Pons (tissue), 1 donor: Measurements from ENCODE around the gene WDR48.

Experiments
- DNase-seq: peaks from one replicate; pipeline ENCODE4 v3.0.0-alpha.2; 2016; ENCODE audit warnings: low spot score

The WDR48 gene

DNA sequence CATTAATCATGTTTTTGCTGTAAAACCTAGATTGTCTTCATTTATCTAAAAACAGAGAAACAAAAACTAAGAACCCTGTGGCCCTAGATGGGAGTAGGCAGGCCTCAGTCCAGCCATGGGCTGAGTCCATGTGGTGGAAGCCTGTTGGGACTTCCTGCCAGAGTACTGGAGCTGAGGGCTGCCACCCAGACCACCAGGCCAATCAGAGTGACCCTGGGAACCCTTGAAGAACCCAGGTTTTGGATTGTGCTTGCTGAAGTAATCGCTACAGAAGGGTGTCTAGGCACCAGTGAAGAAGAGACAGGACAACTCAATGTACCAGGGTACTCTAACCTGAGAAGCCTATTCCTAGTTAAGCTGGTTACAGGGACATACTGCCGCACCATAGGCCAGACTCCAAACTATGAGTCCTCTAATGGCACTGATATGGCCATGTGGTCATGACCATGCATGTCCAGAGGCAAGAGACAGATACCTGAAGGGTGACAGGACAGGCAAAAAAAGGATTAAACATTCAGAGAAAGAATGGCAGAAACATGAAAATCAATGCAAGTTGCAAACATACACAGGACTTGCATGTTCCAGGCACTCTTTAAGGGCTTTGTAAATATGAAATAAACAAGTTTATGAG is 88.6 kb downstream of the WDR48 start:
- DNase-seq: no peak

GRCh38 chr3:39141171-39141995 is 89.6 kb downstream of the WDR48 start:
- no peak for DNase-seq

- no peak for DNase-seq
These were observed 90.3 kb downstream of the WDR48 start for GRCh38 chr3:39142067-39142466.

GRCh38 chr3:39143051-39143885 is 91.5 kb downstream of the WDR48 start:
- DNase-seq: no peak

DNA sequence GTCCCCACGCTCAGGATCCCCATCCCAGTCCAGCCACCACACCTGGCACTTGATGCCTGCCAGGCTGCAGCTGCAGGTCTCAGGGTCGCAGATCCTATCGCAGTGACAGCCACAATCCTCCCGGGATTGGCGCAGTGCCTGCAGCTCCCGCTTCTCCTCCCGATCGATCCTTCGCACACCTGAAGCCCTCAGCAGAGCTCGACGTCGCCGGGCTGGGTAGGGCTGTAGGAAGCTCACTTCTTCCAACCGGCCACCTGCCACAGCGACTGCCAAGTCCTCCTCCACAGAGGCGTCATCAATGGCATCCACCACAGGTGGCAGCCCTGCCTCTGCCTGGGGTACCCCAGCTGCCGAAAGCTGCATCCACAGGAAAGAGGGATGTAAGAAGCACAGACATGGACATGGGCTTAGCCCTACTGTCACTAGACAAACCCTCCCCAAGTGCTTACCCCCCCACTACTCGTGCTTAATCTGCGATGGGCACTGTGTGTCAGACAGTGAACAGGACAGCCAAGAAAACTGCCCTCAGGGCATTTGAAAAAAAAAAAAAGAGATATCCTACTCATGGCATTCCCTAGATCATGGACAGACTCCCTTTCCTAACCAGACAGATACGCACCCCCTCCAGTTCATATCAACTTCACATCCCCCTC is 92.4 kb downstream of the WDR48 start:
- no peak for DNase-seq

- no peak for DNase-seq
These were observed 93.0 kb downstream of the WDR48 start for GRCh38 chr3:39144748-39145380.

DNA sequence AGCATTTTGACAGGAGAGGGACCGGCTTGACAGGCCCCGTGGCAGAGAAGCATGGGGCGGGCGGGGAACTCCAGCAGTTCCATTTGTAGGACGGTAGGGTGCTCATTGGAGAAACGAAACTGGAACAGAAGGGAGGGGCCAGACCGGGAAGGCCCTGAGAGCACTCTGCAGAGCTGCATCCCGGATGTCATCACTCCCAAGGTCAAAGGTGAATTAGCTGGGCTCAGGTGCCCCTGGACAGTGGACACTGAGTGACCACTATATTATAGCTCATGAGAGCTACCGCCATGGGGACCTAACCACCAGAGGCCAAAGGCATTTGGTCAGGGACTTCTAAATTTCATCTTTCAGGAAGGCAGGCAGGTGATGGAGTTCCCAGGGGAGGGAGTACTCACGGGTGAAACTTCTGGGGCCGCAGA is 94.3 kb downstream of the WDR48 start:
- DNase-seq: no peak
